A673 (cell line): ENCODE data around the gene KLF12.

Experiments used
- CTCF ChIP-seq: fragments of 300-800, 200-600 bp; sonication (generic); conservative IDR thresholded peaks from 2 replicates; pipeline ENCODE4 v1.5.1; 2017; ENCODE audit warnings: low read depth, mild to moderate bottlenecking, antibody characterized with exemption, low read length, moderate library complexity, mixed read lengths
- EZH2 ChIP-seq: fragments of 200-600 bp; sonication (generic); IDR thresholded peaks from 2 replicates; pipeline ENCODE4 v1.6.1; 2017; ENCODE audit warnings: borderline replicate concordance, low read depth, mild to moderate bottlenecking, mixed read lengths, antibody characterized with exemption, low read length; ENCODE audit not compliant: poor library complexity, severe bottlenecking

GRCh38 chr13:74144269-74144668 is 10.1 kb upstream of the KLF12 start:
- no peak for TF ChIP-seq CTCF
- TF ChIP-seq EZH2 = no peak
